Thoracic aorta (tissue), 2 donors: ENCODE measurements around the gene OR10P1. TPM values are rescaled to one million over a fixed set of nuclear protein-coding genes. Genes with fewer than 3 reads are reported as not detected.

Source experiments
- ATAC-seq: fragments of 150-250 bp; one replicate; pipeline ENCODE4 v1.8.0; 2017; ENCODE audit warnings: low read depth; ENCODE audit not compliant: insufficient number of reproducible peaks, low FRiP score
- DNase-seq: peaks from one replicate; pipeline ENCODE4 v3.0.0-alpha.2; 2020; ENCODE audit warnings: low spot score
- H3K27ac ChIP-seq, 2 donors: fragments of 200-600 bp; sonication (generic); 1 replicate in 1 of 2; 2 replicates in 1 of 2; pipeline ENCODE4 v1.5.1; 2016; ENCODE audit warnings: mild to moderate bottlenecking in 2 of 2, moderate library complexity in 2 of 2
- H3K27me3 ChIP-seq: fragments of 200-600 bp; sonication (generic); replicated peaks from 2 replicates; pipeline ENCODE4 v1.6.0; 2016; ENCODE audit warnings: mild to moderate bottlenecking; ENCODE audit not compliant: insufficient read depth
- H3K36me3 ChIP-seq: fragments of 200-600 bp; sonication (generic); one replicate; pipeline ENCODE4 v1.5.1; 2016
- H3K4me1 ChIP-seq, 2 donors: fragments of 200-600 bp; sonication (generic); 1 replicate in 1 of 2; 2 replicates in 1 of 2; pipeline versions ENCODE4 v1.5.1 to v1.6.0; 2016; ENCODE audit warnings: low read depth in 2 of 2, mild to moderate bottlenecking in 1 of 2; ENCODE audit not compliant: control insufficient read depth in 1 of 2
- H3K4me3 ChIP-seq: fragments of 200-600 bp; sonication (generic); 2 replicates; pipeline ENCODE4 v1.5.1; 2016; ENCODE audit warnings: mild to moderate bottlenecking
- H3K9me3 ChIP-seq: fragments of 200-600 bp; sonication (generic); 2 replicates; pipeline ENCODE4 v1.5.1; 2016
- CTCF ChIP-seq: fragments of 200-600 bp; sonication (generic); IDR thresholded peaks from one replicate; pipeline ENCODE4 v1.5.1; 2019; ENCODE audit warnings: antibody characterized with exemption
- total RNA-seq, 2 donors: library from RNA; depleted of rRNA; stranded (reverse); fragments of >200 nt; gene quantifications; one replicate each; pipeline versions ENCODE4 v1.1.0 to v1.2.3, GENCODE V29; 2016

Gene OR10P1
- total RNA-seq, 2 donors from 2014 or later = not detected

- no peak for TF ChIP-seq CTCF
- Histone ChIP-seq H3K27me3 (no peaks in the 10 kb centered on the region), H3K4me3 (no peak overlapping the region), H3K36me3 (peaks cover 42% of the 10 kb centered on the region), H3K9me3 (no peaks in the 10 kb centered on the region), H3K27ac (no peak overlapping the region), H3K4me1 (peaks cover 6 to 15% of the 10 kb centered on the region in 2 donors)
- ATAC-seq (no peak), DNase-seq (no peak)
Observed at GRCh38 chr12:55684761-55685370, 48.2 kb downstream of the OR10P1 start.

- H3K27ac ChIP-seq = no peak overlapping the region
- H3K4me3 ChIP-seq = no peak overlapping the region
- ATAC-seq = no peak
- no peak for DNase-seq
- H3K27me3 ChIP-seq = no peaks in the 10 kb centered on the region
- peaks cover 42% of the 10 kb centered on the region for H3K36me3 ChIP-seq
- H3K9me3 ChIP-seq = no peaks in the 10 kb centered on the region
- H3K4me1 ChIP-seq = peaks cover 6 to 15% of the 10 kb centered on the region in 2 donors
- TF ChIP-seq CTCF = no peak
Observed at GRCh38 chr12:55685671-55686070, 49.0 kb downstream of the OR10P1 start.

- H3K9me3 ChIP-seq = no peaks in the 10 kb centered on the region
- TF ChIP-seq CTCF = no peak
- H3K4me1 ChIP-seq = peaks cover 2 to 11% of the 10 kb centered on the region in 2 donors
- peaks cover 43% of the 10 kb centered on the region for H3K36me3 ChIP-seq
- H3K27ac ChIP-seq = no peak overlapping the region
- no peak overlapping the region for H3K4me3 ChIP-seq
- ATAC-seq = no peak
- no peaks in the 10 kb centered on the region for H3K27me3 ChIP-seq
- DNase-seq = no peak
Observed at GRCh38 chr12:55686366-55687010, 49.8 kb downstream of the OR10P1 start.

Other genes starting within 250 kb of the OR10P1 start
- not detected for gene OR6C65, start 236.4 kb upstream of the OR10P1 start, total RNA-seq
- gene OR6C76, start 210.6 kb upstream of the OR10P1 start, total RNA-seq = not detected
- not detected for gene OR6C2, start 192.8 kb upstream of the OR10P1 start, total RNA-seq
- not detected for gene OR6C70, start 166.8 kb upstream of the OR10P1 start, total RNA-seq
- not detected for gene OR6C68, start 144.5 kb upstream of the OR10P1 start, total RNA-seq
- not detected for gene OR6C4, start 87.3 kb upstream of the OR10P1 start, total RNA-seq
- gene OR2AP1, start 64.4 kb upstream of the OR10P1 start, total RNA-seq = not detected
- gene ITGA7, start 71.0 kb downstream of the OR10P1 start, total RNA-seq = 100 to 1,000 TPM; 285 to 317 TPM
- 100 to 1,000 TPM; 113 to 117 TPM for gene BLOC1S1, start 79.2 kb downstream of the OR10P1 start, total RNA-seq
- 10 to 100 TPM; 24.4 to 29.5 TPM for gene RDH5, start 83.5 kb downstream of the OR10P1 start, total RNA-seq
- 100 to 1,000 TPM; 615 to 776 TPM for gene CD63, start 92.1 kb downstream of the OR10P1 start, total RNA-seq
- gene GDF11, start 106.2 kb downstream of the OR10P1 start, total RNA-seq = 1 to 10 TPM; 3.0 to 9.7 TPM
- gene SARNP, start 180.8 kb downstream of the OR10P1 start, total RNA-seq = 10 to 100 TPM; 39.1 to 49.2 TPM
- gene ORMDL2, start 181.1 kb downstream of the OR10P1 start, total RNA-seq = 10 to 100 TPM; 13.8 to 16.2 TPM
- gene DNAJC14, start 192.7 kb downstream of the OR10P1 start, total RNA-seq = 10 to 100 TPM; 27.5 to 39.6 TPM
- gene MMP19, start 206.0 kb downstream of the OR10P1 start, total RNA-seq = 10 to 100 TPM; 72.9 to 85.0 TPM